Measurements from ENCODE around the gene RBMS3.
"Not testable (repeated sequence)": the region's sequence is repeated elsewhere in the genome, so short reads cannot be mapped to it uniquely, and the experiment has no call there.

RBMS3 gene

DNA sequence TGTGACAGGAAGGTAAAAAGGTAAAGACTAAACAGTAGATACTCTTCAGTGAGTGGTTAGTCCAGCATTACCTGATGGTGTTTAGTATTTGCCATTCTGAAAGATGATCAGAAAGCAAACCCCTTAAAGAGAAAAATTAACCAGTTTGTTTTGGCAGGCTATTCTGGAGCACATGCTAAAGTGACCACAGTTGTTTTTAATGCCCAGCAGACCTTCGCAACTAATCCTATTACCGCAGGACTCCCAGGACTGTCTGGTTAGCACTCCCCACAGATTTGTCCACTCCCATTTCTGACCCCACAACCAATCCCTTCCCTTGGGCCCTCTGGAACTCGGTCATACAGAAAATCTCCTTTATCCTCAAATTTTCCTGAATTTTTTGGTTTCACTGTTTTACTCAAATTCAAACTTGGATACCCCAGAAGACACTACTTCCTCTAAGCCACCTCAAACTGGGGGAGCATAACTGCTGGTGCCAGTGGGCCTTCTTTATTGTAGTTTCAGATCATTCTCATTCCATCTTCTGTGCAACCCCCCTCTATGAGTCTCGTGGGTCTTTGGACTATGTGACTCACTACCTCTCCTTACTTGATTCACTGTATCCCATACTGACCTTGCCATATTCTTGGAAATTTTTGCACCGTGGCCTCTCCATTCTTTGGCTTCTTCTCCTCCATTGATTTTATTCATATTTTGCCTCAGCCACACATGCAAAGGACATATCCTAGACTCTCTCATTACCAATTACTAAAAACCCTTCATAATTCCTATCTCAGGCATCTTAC lies 104.4 kb downstream of the RBMS3 start:
- DNase-seq (ENCODE audit: low read depth), result no peak

DNA sequence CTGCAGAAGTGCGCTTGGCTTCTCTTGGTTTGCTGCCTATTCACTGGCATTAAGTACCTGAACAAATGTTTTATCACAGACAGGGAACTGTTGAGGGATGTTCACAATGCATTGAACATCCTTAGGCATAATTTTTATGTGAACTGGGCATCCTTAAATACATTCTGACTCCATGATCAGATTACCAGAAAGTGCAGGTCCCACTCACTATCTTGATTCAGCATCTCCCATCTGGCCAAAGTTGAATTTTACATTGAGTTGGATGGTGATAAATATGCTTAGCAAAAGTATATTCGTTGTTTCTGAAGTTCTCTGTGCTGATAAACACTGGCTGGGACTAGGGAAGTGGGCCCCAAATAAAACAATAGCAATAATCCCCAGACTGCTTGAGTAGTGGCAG lies 108.5 kb downstream of the RBMS3 start:
- DNase-seq (ENCODE audit: low read depth), result no peak

DNA sequence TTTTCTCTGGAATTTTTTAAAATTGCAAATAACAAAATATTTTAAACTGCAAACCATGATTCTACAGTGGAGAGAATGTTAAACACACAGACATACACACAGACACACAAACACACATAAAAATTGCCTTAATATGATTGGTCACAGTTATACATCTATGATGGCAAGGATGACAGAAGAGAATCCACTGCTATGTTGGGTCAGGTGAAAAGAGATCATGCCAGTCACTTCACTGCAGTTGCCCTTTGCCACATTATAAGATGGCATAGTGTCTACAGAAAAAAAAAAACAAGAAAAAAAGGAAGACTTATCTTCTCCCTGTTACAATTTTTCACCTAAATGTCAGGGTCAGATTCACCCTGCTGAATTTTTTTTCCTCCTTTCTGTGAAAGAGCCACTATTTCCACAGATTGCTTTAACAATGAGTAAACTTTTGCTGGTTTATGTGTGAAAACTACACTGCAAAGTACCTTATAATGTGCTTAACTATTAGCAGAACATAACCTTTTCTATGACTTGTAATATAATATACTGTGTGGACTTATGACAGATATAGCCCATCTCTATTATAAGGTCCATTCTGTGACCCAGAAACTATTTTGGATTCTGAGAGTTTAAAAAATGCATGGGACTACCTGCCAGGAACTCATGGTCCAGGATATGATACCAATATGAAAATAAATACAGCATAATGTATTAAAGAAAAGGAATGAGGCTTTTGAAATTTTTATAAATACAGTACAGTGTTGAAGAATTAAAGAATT lies 111.9 kb downstream of the RBMS3 start:
- no peak for DNase-seq (ENCODE audit: low read depth)

DNA sequence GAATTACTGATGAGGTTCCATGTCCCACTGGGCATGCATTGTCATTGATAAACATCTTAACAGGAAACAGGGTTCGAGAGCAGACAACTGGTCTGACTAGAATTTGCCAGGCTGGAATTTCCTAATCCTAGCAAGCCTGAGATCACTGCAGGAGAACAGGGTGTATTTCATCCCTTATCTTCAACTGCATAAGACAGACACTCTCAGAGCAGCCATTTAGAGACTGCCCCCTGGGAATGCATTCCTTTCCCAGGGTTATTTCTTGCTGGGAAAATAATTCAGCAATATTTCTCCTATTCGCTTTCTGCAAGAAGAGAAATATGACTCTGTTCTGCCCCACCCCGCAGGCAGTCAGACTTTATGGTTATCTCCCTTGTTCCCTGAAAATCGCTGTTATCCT lies 113.1 kb downstream of the RBMS3 start:
- DNase-seq (ENCODE audit: low read depth), result not testable (repeated sequence)

DNA sequence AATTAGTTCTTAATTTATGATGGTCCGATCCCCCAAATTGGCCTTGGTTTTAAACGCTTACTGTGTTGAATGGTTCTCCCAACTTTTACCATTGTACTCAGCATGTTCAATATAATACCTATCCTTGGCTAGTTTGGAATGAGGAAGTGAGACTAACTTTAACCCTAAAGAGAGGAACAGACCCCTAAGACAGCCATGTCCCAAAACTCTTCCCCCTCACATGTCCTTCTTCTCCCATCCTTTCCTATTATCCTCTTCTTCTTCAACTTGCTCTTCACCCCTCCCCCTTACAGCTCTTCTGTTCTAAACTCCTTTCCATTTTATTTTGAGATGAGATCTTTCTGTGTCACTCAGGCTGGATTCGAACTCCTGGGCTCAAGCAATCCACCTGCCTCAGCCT lies 116.5 kb downstream of the RBMS3 start:
- no peak for DNase-seq (ENCODE audit: low read depth)

DNA sequence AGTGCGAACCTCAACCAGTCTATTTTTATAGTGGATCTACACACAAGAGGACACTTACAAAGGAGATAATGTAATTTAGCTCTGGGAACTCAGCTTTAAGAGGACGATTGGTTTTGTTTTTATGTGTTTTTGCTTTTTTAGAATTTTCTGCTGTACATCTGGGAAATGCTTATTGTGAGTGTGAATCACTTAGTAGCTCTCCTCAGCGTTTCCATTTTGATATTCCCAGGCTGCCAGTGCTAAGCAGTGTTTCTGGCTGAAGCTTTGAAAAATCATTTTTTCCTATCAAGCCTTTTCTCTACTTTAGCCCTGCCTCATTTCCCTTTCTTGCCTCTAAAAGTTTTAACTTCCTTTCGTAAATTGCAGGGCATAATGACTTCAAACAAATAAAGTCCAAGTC lies 117.9 kb downstream of the RBMS3 start:
- no peak for DNase-seq (ENCODE audit: low read depth)

DNA sequence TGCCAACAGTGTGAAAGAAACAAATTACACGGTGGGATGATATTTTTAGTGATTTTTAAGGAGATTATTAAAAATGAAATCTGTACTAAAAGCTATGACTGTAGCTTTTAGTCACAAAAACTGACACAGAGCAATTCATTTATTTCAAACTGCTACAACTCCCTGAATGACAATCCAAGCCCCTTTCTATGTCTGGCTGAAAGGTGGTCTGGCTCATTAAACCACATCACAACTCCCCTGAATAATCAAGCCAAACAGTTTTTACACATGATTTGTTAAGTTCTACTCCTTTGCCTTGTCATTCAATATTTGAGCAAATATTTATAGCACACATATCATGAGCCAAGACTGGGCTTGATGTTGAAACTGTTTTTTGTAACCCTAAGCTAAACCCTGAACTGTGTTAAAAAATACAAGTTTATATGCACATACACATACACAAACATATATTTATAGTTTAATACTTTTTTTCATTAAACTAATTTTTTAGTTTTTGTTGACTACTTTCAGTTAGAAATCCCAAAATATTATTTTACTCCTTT lies 125.5 kb downstream of the RBMS3 start:
- DNase-seq (ENCODE audit: low read depth), result no peak

DNA sequence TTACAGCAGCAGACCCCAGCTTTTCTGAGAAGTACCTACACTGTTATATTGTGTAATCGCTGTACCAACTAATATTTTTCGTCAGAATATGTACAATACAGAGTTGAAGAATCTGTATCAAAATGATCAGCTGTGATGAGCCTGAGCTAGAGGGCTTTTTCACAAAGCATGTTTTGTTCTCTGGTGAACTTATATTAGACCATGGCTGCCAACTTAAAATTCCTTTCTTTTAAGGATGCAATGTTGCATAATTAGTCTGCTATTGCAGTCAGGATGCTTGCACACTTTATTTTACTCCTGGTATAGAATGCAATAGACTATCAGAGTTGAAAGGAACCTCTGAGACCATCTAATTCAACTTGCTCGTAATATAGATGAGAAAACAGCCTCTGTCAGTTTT lies 127.8 kb downstream of the RBMS3 start:
- DNase-seq (ENCODE audit: low read depth), result no peak

DNA sequence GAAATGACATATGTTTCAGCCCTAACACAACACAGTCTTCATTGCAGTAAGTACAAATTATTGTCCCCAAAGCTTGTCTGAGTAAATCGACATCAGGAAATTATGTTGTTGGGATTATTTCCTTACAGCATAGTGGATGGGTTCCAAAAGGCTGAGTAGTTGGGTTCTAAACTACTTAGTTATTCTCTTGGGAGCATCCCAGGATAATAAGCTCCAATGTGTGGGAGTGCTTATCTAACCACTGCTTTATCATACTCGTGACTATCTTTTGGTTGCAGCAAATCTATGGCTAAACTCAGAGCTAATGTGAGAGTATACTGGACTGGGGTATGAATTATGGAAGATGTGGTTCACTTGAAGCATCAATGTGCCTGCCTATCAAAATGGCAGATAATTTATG lies 128.5 kb downstream of the RBMS3 start:
- DNase-seq (ENCODE audit: low read depth), result no peak

DNA sequence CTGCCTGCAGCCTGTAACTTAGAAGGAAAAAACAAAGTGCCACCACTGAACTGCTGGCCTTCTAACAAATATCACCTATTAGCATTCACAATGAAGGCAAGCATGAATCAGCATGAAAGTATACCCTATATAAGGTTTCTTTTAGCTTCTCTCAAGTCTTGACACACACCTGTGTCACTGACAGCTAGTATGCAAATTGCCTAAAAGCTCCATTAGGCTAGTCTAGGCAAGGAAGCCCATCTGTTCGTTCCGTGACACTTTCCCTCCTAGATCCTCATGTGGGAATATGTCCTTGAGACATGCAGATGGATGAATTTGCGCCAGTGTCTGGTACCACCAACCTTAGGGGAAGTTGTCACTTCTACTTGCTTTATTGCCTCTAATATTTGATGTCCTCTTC lies 129.3 kb downstream of the RBMS3 start:
- no peak for DNase-seq (ENCODE audit: low read depth)

DNA sequence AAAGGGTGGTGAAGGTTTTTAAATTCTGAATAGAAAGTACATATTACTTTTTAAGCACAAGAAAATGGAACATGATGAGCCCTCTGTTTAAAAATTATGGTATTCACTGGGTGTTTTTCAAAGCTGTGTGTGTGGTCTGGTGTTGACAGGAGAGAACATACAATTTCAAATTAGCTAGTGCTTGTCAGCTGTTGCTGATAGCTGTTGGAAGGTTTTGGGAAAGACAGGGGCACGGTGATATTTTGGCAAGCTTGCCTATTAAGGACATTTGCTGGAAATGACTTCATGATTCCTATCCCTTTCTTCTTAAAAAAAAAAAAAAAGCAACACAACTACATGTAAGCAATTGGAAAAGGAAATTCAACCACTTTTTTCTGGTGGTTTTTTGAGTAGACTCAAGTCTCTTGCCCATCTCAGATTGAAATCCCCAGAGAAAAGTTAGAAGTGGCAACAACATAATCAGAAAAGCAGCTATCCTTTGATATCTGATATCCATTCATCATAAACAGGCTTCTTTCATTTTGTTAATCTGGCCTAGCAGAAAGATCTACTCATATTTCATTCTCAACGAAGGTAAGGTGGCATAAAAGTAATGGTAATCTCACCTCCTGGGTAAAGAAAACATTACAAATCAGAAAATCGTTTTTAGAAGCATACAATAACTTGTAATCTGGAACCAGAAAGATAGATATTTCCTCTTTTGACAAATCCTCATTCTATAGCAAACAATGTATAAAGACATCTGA lies 130.0 kb downstream of the RBMS3 start:
- no peak for DNase-seq (ENCODE audit: low read depth)

DNA sequence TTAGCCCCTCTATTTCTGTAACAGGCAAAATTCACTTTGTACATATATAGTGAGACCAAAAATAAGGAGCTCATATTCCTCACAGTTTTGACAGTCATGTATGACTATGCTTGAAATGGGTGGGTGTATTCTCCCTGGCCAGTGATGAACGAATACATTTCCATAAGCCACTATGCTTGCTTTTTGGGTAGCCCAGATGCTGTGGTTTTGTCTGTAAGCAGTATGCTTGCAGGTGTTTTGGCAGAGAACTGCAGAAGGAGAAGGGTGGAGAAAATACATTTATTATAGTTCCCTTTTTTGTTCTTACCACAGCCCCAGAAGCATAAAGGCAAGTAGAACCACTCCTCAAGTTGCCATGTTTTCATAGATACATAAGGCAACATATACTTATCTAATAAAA lies 131.2 kb downstream of the RBMS3 start:
- DNase-seq (ENCODE audit: low read depth), result no peak

DNA sequence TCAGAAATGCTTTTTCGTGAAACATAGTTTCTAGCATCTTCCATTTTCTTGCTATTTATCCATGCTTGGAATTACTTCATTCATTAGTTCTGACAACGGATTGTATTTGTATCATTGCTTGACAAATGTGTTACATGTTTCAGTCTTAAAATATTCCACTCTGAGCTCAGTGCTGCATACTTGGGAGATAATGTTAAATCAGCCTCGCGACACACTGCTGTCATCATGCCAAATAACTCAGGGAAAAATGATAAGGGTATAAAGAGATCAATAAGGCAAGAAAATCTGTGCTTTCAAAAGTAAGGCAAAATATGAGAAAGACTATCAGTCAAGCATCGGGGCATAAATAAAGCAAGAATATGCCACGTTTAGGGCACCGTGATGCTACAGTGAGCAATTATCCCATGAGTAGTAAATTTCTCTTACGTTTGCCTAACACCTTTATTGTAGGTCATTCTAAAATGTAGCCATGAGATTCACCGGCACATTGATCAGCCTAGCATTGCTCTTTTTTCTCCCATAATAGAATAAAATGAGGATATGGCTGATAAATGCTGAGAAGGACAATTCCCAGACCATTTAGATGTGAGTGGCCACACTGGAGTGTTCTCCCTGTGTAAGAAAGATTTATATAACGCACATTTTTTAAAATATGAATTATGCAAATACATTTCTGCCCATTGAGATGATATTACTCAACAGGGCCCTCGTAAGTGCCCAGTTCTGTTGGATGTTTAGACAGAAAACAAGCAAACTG lies 133.8 kb downstream of the RBMS3 start:
- no peak for DNase-seq (ENCODE audit: low read depth)

DNA sequence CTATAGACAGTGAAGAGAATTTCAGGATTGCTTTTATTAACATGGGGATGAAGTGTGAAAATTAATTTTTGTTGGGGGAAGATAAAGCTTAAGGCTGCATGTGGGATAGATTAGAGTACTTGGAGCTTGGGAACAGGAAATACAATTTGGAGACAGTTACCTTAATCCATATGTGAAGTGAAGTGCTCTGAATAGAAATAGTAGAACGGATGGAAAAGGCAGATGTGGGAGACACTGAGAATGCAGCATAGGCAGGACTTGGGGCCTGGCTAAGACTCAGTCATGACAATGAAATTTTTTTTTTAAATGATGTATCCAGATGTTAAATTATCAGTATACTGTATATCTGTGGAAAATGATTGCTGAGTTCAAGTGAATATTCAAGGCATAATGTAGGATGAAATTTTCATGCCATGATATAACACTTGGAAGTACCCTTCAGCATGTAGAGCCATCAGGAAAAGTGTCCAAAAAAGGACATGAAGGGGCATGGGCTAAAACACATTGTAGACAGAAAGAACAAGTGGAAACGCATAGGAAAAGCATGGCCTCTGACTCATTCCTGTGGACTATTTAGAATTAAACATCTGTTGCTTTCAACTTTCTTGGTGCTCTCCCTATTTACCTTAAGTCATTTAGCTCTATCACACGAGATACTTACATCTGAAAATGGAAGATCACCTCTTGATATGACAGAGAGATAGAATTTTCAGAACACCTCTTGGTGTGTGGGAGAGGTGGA lies 134.8 kb downstream of the RBMS3 start:
- no peak for DNase-seq (ENCODE audit: low read depth)

DNA sequence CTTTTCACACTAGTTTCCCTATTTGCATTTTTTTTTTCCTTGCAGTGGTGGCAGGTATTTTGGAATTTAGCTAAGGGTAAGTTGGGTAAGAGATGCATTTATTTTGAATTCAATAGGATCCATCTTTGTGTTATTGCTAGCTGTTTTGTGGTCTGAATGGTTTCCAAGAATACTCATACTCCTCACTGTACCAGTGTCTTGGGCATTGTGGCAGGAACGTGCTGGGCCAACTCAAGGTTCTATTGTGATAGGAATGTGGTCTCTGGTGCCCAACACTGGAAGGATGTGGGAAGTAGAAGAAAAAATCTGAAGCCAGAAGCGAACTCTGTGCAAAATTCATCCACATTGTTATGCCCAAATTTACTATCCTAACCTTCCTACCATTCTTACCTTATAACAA lies 135.6 kb downstream of the RBMS3 start:
- DNase-seq (ENCODE audit: low read depth), result no peak

DNA sequence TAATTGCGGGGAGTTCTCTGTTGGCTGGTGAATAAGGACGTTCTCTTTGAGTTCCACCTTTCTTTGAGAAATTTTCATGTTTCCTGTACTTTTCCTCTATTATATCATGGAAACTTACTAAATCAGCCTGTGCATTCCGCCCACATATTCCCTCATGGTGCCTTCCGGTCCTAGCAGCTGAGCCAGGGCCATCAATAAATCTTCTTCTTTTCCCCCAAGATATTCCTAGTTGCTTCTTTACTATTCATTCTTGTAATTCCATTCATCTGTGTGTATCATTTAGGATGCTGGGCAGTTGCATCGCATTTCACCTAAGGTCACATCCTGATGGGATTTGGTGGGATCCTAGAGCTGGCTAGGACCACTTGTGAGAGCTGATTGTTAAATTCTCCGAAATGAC lies 139.2 kb downstream of the RBMS3 start:
- no peak for DNase-seq (ENCODE audit: low read depth)

DNA sequence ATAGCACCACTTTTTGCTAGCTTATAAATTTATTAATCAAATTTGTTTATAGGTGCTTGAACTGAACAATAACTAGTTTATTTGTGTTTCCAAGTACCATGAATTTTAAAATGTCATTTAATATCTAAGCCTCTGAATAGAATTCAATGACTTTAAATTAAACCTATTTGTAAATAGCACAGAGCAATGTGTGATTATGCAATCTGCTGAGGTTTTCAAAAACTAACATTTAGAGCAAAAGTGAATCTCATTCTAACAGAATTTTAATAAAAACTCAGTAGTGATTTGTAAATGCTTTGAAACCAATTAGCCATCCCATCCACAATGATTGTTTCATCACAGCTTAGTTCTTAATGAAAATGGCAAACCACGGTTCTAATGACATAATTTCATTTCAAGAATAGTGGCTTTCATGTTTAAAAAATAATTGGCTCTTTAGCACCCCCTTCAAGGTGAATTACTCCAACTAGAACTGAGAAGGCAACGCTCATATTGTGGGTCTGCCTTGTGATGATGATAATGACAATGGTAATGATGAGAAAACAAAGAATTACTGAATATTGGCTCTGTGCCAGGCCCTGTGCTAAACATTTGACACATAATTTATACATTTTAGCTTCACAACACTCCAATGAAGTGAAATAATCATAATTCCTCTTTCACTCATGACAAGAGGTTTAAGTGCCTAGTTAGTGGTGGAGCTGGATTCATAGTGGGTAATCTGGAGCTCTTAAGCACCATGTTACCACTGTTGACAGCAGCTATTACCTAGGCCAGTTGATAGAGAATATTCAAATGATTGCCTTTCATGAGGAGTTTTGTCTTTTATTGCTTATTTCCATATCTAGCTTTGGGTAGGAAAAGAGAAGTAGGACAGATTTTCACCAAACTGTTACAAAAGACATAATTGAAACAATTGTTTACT lies 145.7 kb downstream of the RBMS3 start:
- DNase-seq (ENCODE audit: low read depth), result no peak

DNA sequence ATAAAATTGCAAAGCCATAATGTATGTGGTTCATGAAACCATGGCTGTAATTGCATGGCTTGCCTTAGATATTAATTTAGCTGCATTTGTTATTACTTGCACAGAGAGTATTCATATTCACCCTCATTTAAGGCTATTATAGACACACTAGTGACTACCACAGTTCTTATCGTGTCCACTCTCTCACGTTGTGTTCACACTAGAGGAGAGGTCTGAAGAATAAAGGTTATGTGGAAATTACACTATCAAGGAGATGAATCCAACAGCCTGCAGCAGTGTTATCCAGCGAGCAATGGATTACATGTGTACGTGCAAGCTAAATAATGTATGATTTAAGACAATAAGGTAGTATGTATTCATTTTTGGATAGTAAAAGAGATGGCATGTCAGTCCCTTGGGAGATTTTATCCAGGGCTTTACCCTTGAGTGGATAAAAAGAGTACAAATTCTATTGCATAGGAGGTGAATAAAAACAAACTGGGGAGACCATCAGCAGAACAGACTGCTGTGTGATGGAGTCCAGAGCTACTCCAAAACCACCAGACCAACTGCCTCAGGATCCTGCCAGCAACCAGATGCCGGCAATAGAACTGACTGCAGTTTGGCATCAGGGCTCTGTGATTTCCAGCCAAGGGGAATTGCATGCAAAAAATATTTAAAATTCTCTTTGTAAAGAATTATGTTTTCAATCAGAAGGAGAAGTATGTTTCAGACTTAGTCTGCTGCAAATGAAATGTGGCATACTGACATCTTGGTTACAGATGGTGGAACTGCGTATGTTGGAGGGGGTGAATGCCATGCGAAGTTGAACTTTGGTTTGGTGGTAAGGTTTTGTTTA lies 146.6 kb downstream of the RBMS3 start:
- DNase-seq (ENCODE audit: low read depth), result no peak

DNA sequence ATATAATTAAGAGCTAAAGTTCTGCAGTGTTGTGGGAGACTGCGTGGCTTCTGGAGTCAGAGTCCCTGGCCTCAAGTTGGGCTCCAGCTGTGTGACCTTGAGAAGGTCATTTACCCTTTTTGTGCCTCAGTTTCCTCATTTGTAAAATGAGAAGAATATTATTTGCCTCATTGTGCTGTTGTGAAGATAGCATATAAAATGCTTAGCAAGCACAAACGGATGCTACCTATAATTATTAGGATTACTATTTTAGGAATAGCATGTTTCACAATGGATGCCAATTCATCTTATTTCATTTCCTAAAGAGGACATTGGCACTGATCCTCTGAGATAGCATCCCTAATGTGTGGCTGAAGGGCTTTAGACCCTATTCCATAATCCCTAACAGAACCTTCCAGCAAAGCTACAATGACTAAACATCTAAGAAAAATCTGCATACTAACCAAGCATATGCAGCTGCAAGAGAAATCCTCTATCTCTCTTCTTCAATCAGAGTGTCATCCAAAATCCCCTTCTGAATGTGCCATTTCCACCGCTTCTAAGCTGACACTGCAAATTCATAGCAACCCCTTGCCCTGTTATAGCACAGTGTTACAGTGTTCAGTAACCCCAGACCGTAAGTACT lies 148.3 kb downstream of the RBMS3 start:
- no peak for DNase-seq (ENCODE audit: low read depth)

All from stimulated activated CD4-positive, alpha-beta T cell treated with anti-CD3 and anti-CD28 coated beads, Interleukin-2, amount 100 ng/mL, for 4 hours (primary cell).